Subcutaneous abdominal adipose tissue (tissue), 5 donors: ENCODE measurements around the gene NDUFA13.

ENCODE experiments used
- H3K27ac ChIP-seq: one replicate; pipeline ENCODE4 v1.7.0; 2013; ENCODE audit warnings: low read depth, mild to moderate bottlenecking, inconsistent platforms, low read length, moderate library complexity
- H3K27me3 ChIP-seq, 5 donors: one replicate each; pipeline ENCODE4 v1.7.0; 2013; ENCODE audit warnings: low read length in 5 of 5, inconsistent platforms in 1 of 5; ENCODE audit not compliant: control insufficient read depth in 5 of 5, insufficient read depth in 4 of 5
- H3K36me3 ChIP-seq, 5 donors: one replicate each; pipeline ENCODE4 v1.7.0; 2013; ENCODE audit warnings: low read length in 5 of 5; ENCODE audit not compliant: control insufficient read depth in 5 of 5, insufficient read depth in 5 of 5
- H3K4me1 ChIP-seq, 5 donors: one replicate each; pipeline ENCODE4 v1.7.0; 2013; ENCODE audit warnings: low read length in 5 of 5, mild to moderate bottlenecking in 3 of 5, moderate library complexity in 1 of 5; ENCODE audit not compliant: control insufficient read depth in 5 of 5, insufficient read depth in 5 of 5
- H3K4me3 ChIP-seq, 5 donors: one replicate each; pipeline ENCODE4 v1.7.0; 2013; ENCODE audit warnings: low read length in 5 of 5, low read depth in 1 of 5
- H3K9ac ChIP-seq, 5 donors: one replicate each; pipeline ENCODE4 v1.7.0; 2013; ENCODE audit warnings: low read length in 5 of 5, mild to moderate bottlenecking in 4 of 5, moderate library complexity in 3 of 5
- H3K9me3 ChIP-seq, 5 donors: one replicate each; pipeline ENCODE4 v1.7.0; 2013; ENCODE audit warnings: low read length in 5 of 5; ENCODE audit not compliant: control insufficient read depth in 5 of 5
- donor health status: healthy.
- donor health status: healthy.
- donor health status: healthy.
- donor health status: healthy.
- donor health status: healthy.

Gene NDUFA13

DNA sequence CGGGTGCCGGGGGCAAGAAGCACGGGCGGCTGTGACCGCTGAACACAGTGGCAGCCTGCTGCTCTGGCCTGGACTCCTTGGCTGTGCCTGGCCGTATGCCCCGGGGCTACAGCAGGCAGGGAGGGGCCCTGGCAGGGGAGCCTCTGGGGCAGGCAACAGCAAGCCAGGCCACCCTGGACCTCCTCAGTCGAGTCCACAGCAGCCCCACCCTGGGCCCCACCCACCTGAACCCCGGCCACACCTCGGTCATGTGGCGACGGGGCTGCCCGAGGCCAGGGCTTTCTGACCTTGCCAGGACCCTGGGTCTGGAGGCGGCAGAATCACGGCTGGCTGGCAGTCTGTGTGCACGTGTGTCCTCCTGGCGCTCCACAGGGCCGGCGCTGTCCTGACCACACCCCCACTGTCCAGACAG lies 30.7 kb downstream of the NDUFA13 start:
- Histone ChIP-seq H3K36me3 (no peaks in the 10 kb centered on the region), H3K27me3 (peaks cover 5 to 49% (median 23%) of the 10 kb centered on the region in 5 donors), H3K4me3 (no peak overlapping the region)

DNA sequence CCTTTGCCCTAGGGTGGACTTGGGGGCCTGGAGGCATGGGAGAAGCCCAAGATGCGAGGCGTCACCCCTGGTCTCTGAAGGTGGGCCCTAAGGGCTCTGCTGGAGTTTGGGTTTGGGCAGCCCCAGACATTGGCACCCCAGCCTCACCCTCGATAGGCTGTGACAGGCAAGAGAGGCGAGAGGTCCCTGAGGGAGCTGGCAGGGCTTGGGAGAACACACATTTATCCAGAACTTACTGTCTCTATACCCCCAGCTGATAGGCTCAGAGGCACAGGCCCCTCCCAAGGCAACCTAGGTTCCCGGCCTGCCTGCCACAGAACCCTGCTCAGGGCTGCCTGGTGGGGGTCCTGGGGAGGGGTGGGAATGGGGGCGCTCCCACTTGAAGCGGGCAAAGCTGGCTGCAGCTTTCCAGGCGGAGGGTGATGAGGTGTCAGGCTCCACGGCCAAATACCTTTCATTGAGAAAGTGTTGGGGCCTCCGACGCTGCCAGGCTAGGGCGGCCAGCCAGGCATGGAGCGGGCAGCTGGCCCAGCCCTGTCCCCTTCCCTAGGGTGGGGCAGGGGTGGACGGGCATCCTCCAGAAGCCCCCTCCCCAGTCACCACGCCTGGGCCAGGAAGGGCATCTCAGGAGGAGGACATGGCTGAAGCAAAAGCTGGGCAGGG lies 31.8 kb downstream of the NDUFA13 start:
- Histone ChIP-seq H3K9ac (no peak overlapping the region), H3K27ac (no peak overlapping the region), H3K9me3 (peaks cover 0 to 8% (median 5%) of the 10 kb centered on the region in 5 donors), H3K4me3 (no peak overlapping the region), H3K36me3 (no peaks in the 10 kb centered on the region), H3K4me1 (peaks cover 0 to 20% (median 8%) of the 10 kb centered on the region in 5 donors), H3K27me3 (peaks cover 0 to 38% (median 12%) of the 10 kb centered on the region in 5 donors)

More for the DNA sequence above, 30.7 kb downstream of the NDUFA13 start:
- Histone ChIP-seq H3K27ac (no peak overlapping the region), H3K9me3 (peaks cover 0 to 8% (median 5%) of the 10 kb centered on the region in 5 donors), H3K4me1 (peaks cover 0 to 20% (median 8%) of the 10 kb centered on the region in 5 donors), H3K9ac (no peak overlapping the region)

DNA sequence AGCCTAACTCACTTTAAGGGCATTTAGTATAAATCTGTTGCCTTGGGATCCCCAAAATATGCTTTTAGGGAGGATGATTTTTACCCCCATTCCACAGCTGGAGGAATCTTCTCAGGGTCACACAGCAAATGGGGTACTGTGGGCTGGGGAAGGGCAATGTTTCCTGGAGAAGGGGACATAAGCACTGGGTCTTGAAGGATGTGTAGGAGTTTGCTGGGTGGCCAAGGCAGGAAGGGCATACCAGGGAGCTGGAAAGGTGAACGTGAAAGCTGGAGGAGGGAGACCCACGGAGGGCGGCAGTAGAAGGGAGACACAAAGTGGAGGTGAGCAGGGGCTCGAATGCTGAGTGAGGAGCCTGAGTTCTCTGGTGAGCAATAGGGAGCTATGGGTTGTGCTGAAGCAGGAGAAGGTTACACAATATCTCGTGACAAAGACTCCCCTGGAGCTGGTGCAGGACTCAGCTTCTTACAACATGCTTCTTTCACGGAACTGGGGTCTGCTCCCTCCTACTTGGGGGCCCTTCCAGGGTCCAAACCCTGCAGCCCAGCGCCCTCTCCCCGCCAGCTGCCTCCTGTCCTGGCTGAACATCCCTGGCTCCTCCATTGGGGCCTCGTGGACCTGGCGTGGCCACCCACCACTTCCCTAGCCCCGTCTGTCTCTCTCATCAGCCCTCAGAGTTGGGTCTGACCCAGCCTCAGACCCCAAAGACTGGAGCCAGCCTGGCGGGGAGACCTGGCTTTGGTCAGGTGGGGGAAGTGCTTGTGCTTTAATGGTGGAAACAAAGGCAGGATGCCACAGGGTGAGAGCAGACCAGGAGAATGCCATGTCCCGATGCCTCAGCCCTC lies 33.1 kb downstream of the NDUFA13 start:
- Histone ChIP-seq H3K9me3 (peaks cover 0 to 8% (median 5%) of the 10 kb centered on the region in 5 donors), H3K27me3 (peaks cover 0 to 29% (median 2%) of the 10 kb centered on the region in 5 donors), H3K36me3 (no peaks in the 10 kb centered on the region), H3K9ac (no peak overlapping the region), H3K4me3 (no peak overlapping the region), H3K27ac (no peak overlapping the region), H3K4me1 (peaks cover 0 to 24% (median 15%) of the 10 kb centered on the region in 5 donors)

DNA sequence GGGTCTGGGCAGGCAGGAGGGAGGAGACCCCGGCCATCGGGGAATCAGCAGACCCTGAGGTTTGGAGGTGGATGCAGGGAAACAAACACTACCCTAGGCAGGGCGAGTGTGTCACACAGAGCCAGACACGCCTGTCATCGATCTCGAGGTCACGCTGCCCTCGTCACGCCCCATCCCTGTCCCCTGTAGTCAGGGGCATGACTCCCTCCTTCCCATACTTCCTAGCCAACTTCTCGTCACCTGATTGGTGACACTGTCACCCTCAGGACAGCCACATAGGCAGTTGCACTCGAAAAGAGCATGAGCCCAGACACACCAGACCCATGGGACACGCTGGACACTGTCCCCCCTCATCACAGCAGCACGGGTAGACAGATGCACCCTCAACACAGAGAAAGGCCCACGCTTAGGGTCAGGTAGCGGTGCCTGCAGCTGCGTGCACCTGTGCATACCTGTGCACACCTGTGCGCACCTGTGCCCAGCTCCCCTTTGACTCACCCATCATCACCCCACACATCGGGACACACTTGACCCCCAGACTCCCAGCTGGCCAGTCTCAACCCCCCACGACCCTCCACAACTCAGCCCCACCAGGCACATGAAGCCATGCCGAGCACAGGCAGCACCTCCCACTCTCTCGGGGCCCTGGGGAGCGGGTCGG lies 33.9 kb downstream of the NDUFA13 start:
- Histone ChIP-seq H3K4me3 (no peak overlapping the region), H3K27ac (no peak overlapping the region), H3K4me1 (peaks cover 0 to 32% (median 20%) of the 10 kb centered on the region in 5 donors), H3K27me3 (peaks cover 0 to 29% (median 2%) of the 10 kb centered on the region in 5 donors), H3K9me3 (peaks cover 0 to 8% (median 5%) of the 10 kb centered on the region in 5 donors), H3K36me3 (no peaks in the 10 kb centered on the region), H3K9ac (no peak overlapping the region)

DNA sequence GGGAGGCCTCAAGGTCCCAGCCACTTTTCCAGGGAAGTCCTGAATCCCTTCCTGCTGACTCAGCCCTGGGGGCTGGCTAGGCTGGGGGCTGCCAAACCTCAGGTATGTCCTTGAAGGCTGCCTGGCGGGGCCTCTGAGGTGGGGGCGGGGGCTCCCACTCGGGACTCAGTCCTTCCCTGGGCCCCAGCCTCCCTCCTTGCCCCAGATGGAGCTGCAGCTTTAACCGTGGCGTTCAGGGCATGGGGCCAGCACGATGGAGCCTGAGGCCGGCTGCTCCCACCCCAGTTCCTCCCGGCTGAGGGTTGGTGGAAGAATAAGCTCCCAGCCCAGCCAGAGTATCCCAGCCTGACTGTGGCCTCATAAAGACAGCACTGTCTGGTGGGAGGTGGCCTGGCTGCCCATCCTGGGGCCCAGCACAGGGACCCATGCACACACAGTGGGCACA lies 34.5 kb downstream of the NDUFA13 start:
- Histone ChIP-seq H3K9me3 (peaks cover 0 to 8% (median 5%) of the 10 kb centered on the region in 5 donors), H3K36me3 (no peaks in the 10 kb centered on the region), H3K9ac (no peak overlapping the region), H3K4me3 (no peak overlapping the region), H3K27me3 (peaks cover 0 to 26% (median 2%) of the 10 kb centered on the region in 5 donors), H3K4me1 (peaks cover 0 to 32% (median 20%) of the 10 kb centered on the region in 5 donors), H3K27ac (no peak overlapping the region)

DNA sequence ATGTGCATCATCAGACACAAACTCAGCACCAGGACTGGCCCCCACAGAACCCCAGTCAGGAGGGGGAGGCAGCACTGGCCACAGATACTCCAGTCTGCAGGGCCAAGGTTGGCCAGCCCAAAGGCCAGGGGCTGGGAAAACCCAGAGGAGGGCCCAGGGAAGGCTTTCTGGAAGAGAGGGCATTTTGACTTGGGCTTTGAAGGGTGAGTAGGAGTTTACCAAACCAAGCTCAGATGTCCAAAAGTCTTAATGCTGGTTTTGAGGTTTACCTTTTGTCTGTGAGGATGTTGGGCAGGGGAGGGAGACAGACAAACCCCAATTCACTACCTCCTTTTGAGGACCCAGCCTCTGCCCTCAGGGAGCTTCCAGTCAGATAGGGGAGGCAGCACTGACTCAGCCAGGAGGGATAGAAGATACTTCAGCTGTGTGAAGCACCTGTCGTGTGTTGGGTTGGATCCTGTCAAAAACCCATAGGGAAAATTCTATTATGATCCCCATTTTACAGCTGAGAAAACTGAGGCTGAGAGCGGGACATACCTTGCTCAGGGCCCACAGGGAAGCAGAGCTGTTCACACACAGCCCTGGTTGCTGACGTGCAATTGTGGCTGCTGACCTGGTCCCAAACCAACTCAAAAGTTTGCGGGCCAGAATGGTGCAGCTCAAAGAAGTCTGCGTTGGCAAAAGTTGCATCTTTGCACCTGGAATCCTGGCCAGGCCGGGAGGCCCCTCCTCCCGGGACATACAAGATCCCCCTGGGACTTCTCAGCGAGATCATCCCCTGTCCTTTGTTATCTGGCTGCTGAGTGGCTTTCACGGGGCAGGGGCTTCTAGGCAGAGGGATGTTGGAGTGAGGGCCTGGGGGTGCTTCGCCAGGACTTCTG lies 35.2 kb downstream of the NDUFA13 start:
- Histone ChIP-seq H3K4me3 (no peak overlapping the region), H3K36me3 (no peaks in the 10 kb centered on the region), H3K4me1 (peaks cover 0 to 28% (median 20%) of the 10 kb centered on the region in 5 donors), H3K27me3 (peaks cover 0 to 25% (median 2%) of the 10 kb centered on the region in 5 donors), H3K9ac (no peak overlapping the region), H3K9me3 (peaks cover 0 to 8% (median 5%) of the 10 kb centered on the region in 5 donors), H3K27ac (no peak overlapping the region)

DNA sequence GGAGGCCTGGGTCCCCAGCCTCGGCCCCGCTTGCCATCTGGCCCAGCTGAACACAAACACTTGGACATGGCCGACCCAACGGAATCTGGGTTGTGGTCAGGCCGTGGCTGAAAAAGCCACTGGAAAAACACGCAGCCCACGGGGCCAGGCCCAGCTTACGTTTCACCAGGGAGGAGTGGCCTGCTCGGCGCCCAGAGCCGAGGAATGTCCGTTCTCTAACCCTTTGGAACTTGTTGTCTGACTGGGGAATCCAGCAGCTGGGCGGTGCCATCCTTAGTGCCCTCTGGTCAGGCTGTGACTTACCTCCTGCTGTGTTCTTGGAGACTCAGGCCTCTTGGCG lies 35.8 kb downstream of the NDUFA13 start:
- H3K9me3 ChIP-seq: peaks cover 0 to 8% (median 5%) of the 10 kb centered on the region in 5 donors
- H3K4me1 ChIP-seq: peaks cover 0 to 22% (median 14%) of the 10 kb centered on the region in 5 donors
- H3K4me3 ChIP-seq: no peak overlapping the region
- no peak overlapping the region for H3K27ac ChIP-seq
- no peak overlapping the region for H3K9ac ChIP-seq
- H3K27me3 ChIP-seq: peaks cover 0 to 25% (median 2%) of the 10 kb centered on the region in 5 donors
- no peaks in the 10 kb centered on the region for H3K36me3 ChIP-seq

DNA sequence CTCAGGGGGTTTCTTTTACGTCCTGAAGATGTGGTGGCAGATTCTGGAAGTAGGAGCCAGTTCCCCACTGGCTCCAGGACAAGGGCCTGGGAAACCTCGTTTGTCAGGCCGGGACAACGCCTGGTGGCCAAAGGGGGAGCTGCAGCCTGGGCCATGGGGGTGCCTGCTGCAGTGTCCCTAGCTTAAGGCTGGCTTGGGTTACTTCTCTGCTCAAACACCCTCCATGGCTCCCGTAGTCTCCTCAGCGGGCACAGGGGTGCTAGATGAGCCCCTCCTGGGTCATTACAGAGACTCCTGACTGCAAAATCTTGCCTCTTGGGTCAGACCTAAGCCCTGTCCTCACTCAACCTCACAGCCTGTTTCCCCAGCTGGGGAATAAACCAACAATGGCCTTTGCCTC lies 36.8 kb downstream of the NDUFA13 start:
- no peaks in the 10 kb centered on the region for H3K36me3 ChIP-seq
- H3K27ac ChIP-seq: no peak overlapping the region
- H3K9ac ChIP-seq: no peak overlapping the region
- H3K4me3 ChIP-seq: no peak overlapping the region
- peaks cover 0 to 13% (median 11%) of the 10 kb centered on the region in 5 donors for H3K4me1 ChIP-seq
- H3K27me3 ChIP-seq: peaks cover 0 to 20% (median 0%) of the 10 kb centered on the region in 5 donors
- H3K9me3 ChIP-seq: peaks cover 0 to 8% (median 5%) of the 10 kb centered on the region in 5 donors

DNA sequence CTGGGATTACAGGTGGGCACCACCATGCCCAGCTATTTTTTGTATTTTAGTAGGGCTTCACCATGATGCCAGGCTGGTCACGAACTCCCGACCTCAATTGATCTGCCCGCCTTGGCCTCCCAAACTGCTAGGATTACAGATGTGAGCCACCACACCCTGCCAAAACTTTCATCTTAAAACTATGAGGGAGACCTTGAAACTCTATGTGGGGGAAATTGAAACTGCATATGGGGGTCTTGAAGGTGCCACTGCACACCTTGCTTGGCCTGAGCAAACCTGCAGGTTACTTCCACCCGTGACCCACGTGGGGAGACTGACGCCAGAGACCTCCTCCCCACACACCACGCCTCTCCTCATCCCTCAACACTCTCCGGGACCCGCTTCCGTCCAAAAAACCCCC lies 37.6 kb downstream of the NDUFA13 start:
- Histone ChIP-seq H3K36me3 (no peaks in the 10 kb centered on the region), H3K9ac (no peak overlapping the region), H3K9me3 (peaks cover 0 to 8% (median 5%) of the 10 kb centered on the region in 5 donors), H3K27ac (no peak overlapping the region), H3K27me3 (peaks cover 0 to 15% (median 0%) of the 10 kb centered on the region in 5 donors), H3K4me1 (peaks cover 0 to 13% (median 11%) of the 10 kb centered on the region in 5 donors), H3K4me3 (no peak overlapping the region)
